GM10266 (cell line): ENCODE measurements around the gene SCNN1B.

Experiments used
- DNase-seq: peaks from one replicate; pipeline ENCODE4 v3.0.0; 2012; ENCODE audit errors: extremely low spot score
- CTCF ChIP-seq: IDR thresholded peaks from 2 replicates; pipeline ENCODE4 v1.5.1; 2012; ENCODE audit warnings: mild to moderate bottlenecking, low read depth; ENCODE audit not compliant: control insufficient read depth, insufficient read depth; ENCODE audit errors: missing control alignments

Gene SCNN1B

GRCh38 chr16:23258919-23259237, 43.2 kb upstream of the SCNN1B start:
- DNase-seq, result no peak
- TF ChIP-seq CTCF, result no peak

GRCh38 chr16:23267647-23268046, 34.5 kb upstream of the SCNN1B start:
- no peak for DNase-seq
- no peak for TF ChIP-seq CTCF

- no peak for TF ChIP-seq CTCF
- DNase-seq, result no peak
Measured at GRCh38 chr16:23268561-23268960, 33.5 kb upstream of the SCNN1B start.

GRCh38 chr16:23269248-23269953, 32.7 kb upstream of the SCNN1B start:
- TF ChIP-seq CTCF, result no peak
- no peak for DNase-seq

GRCh38 chr16:23270654-23271053, 31.4 kb upstream of the SCNN1B start:
- no peak for DNase-seq
- no peak for TF ChIP-seq CTCF

GRCh38 chr16:23274968-23275367, 27.1 kb upstream of the SCNN1B start:
- no peak for DNase-seq
- TF ChIP-seq CTCF, result no peak

- DNase-seq, result no peak
- no peak for TF ChIP-seq CTCF
Measured at GRCh38 chr16:23276821-23277220, 25.3 kb upstream of the SCNN1B start.
